GM10266 (cell line): ENCODE results near the gene CCDC97.

Experiments
- DNase-seq: peaks from one replicate; pipeline ENCODE4 v3.0.0; 2012; ENCODE audit errors: extremely low spot score
- CTCF ChIP-seq: IDR thresholded peaks from 2 replicates; pipeline ENCODE4 v1.5.1; 2012; ENCODE audit warnings: mild to moderate bottlenecking, low read depth; ENCODE audit not compliant: control insufficient read depth, insufficient read depth; ENCODE audit errors: missing control alignments

Gene CCDC97

GRCh38 chr19:41325947-41326706 lies 16.2 kb downstream of the CCDC97 start:
- TF ChIP-seq CTCF: no peak
- DNase-seq: peak; percentile 85

GRCh38 chr19:41327076-41327575 lies 17.2 kb downstream of the CCDC97 start:
- peak; percentile 49 for DNase-seq
- no peak for TF ChIP-seq CTCF

- peak; percentile 90 for DNase-seq
- no peak for TF ChIP-seq CTCF
Measured at GRCh38 chr19:41327576-41328156, 17.7 kb downstream of the CCDC97 start.

GRCh38 chr19:41328157-41328841 lies 18.3 kb downstream of the CCDC97 start:
- peak; percentile 59 for DNase-seq
- no peak for TF ChIP-seq CTCF

- no peak for DNase-seq
- no peak for TF ChIP-seq CTCF
Measured at GRCh38 chr19:41328842-41329225, 18.9 kb downstream of the CCDC97 start.

GRCh38 chr19:41330481-41330880 lies 20.5 kb downstream of the CCDC97 start:
- no peak for DNase-seq
- no peak for TF ChIP-seq CTCF

GRCh38 chr19:41330946-41331678 lies 21.1 kb downstream of the CCDC97 start:
- DNase-seq: no peak
- TF ChIP-seq CTCF: no peak
